Ishikawa (cell line): ENCODE measurements around the gene ST3GAL6.

Experiments used
- CEBPB ChIP-seq: IDR thresholded peaks from 2 replicates; pipeline ENCODE4 v1.6.1; 2012
- CREB1 ChIP-seq: IDR thresholded peaks from 2 replicates; pipeline ENCODE4 v1.6.1; 2012; ENCODE audit warnings: low read depth
- EGR1 ChIP-seq: IDR thresholded peaks from 2 replicates; pipeline ENCODE4 v1.6.1; 2012
- EP300 ChIP-seq: IDR thresholded peaks from 2 replicates; pipeline ENCODE4 v1.6.1; 2012; ENCODE audit warnings: borderline replicate concordance
- FOXM1 ChIP-seq: IDR thresholded peaks from 2 replicates; pipeline ENCODE4 v1.6.1; 2012; ENCODE audit warnings: low read depth, borderline replicate concordance
- MAX ChIP-seq: IDR thresholded peaks from 2 replicates; pipeline ENCODE4 v1.6.1; 2012
- NFIC ChIP-seq: IDR thresholded peaks from 2 replicates; pipeline ENCODE4 v1.6.1; 2012
- RAD21 ChIP-seq: IDR thresholded peaks from 2 replicates; pipeline ENCODE4 v1.6.1; 2012; ENCODE audit warnings: low read depth
- TAF1 ChIP-seq: IDR thresholded peaks from 2 replicates; pipeline ENCODE4 v1.6.1; 2012; ENCODE audit warnings: low read depth, mild to moderate bottlenecking
- TCF12 ChIP-seq: IDR thresholded peaks from 2 replicates; pipeline ENCODE4 v1.6.1; 2012; ENCODE audit warnings: low read depth
- TEAD4 ChIP-seq: IDR thresholded peaks from 2 replicates; pipeline ENCODE4 v1.6.1; 2012
- YY1 ChIP-seq: IDR thresholded peaks from 2 replicates; pipeline ENCODE4 v1.6.1; 2012; ENCODE audit warnings: low read depth
- ZBTB7A ChIP-seq: IDR thresholded peaks from 2 replicates; pipeline ENCODE4 v1.6.1; 2012; ENCODE audit warnings: low read depth
- TF ChIP-seq, protein P1 (sequence below): IDR thresholded peaks from 2 replicates; pipeline ENCODE4 v1.6.1; 2012
- TF ChIP-seq, protein P2 (sequence below): IDR thresholded peaks from 2 replicates; pipeline ENCODE4 v1.6.1; 2012; ENCODE audit warnings: low read depth, mild to moderate bottlenecking

The ST3GAL6 gene

DNA sequence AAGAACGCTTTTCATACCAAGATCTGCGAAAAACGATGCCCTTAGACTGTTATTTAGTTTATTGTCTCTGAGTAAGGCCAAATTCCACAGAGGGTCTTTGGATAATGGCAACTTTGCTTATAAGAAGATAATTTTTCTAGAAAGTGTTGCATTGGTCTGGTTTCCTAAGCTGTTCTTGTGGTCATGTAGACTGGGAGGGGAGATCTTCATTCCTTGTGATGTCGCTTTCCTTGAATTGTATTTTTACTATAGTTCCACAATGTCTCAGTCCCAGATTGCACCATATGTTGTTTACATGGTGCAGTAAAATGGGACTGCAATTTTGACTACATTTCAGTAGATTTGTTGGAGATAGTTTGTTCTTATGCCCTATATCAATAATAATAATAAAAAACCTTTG is 28.8 kb upstream of the ST3GAL6 start:
- TF ChIP-seq MAX (no peak), TCF12 (no peak), CEBPB (no peak), EP300 (no peak), YY1 (no peak), TAF1 (no peak), TEAD4 (no peak), FOXM1 (no peak), RAD21 (no peak), ZBTB7A (no peak), EGR1 (no peak), NFIC (no peak), CREB1 (no peak)
- TF ChIP-seq, protein P1, sequence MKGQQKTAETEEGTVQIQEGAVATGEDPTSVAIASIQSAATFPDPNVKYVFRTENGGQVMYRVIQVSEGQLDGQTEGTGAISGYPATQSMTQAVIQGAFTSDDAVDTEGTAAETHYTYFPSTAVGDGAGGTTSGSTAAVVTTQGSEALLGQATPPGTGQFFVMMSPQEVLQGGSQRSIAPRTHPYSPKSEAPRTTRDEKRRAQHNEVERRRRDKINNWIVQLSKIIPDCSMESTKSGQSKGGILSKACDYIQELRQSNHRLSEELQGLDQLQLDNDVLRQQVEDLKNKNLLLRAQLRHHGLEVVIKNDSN: no peak
- TF ChIP-seq, protein P2, sequence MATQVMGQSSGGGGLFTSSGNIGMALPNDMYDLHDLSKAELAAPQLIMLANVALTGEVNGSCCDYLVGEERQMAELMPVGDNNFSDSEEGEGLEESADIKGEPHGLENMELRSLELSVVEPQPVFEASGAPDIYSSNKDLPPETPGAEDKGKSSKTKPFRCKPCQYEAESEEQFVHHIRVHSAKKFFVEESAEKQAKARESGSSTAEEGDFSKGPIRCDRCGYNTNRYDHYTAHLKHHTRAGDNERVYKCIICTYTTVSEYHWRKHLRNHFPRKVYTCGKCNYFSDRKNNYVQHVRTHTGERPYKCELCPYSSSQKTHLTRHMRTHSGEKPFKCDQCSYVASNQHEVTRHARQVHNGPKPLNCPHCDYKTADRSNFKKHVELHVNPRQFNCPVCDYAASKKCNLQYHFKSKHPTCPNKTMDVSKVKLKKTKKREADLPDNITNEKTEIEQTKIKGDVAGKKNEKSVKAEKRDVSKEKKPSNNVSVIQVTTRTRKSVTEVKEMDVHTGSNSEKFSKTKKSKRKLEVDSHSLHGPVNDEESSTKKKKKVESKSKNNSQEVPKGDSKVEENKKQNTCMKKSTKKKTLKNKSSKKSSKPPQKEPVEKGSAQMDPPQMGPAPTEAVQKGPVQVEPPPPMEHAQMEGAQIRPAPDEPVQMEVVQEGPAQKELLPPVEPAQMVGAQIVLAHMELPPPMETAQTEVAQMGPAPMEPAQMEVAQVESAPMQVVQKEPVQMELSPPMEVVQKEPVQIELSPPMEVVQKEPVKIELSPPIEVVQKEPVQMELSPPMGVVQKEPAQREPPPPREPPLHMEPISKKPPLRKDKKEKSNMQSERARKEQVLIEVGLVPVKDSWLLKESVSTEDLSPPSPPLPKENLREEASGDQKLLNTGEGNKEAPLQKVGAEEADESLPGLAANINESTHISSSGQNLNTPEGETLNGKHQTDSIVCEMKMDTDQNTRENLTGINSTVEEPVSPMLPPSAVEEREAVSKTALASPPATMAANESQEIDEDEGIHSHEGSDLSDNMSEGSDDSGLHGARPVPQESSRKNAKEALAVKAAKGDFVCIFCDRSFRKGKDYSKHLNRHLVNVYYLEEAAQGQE: no peak

GRCh38 chr3:98734735-98735134 is 28.4 kb upstream of the ST3GAL6 start:
- TF ChIP-seq EGR1 (no peak), FOXM1 (no peak), NFIC (no peak), TAF1 (no peak), TCF12 (no peak)

DNA sequence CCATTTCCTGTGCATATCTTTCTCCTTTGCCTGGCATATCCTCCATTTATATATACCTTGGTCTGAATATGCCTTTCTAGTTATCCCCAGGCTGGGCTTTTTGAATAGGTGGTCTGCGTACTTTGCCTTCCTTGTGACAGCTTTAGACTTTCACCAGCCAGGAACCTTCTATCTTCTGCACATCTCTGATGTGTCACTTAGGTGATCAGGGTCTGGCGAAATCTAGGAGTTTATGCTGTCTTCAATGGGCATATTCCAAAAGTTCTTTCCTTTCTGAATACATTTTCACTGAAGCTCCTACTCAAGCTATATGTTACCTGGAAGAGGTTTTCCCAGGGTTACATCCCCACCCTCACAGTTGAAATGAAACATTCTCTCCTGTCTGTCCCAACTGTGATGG is 27.8 kb upstream of the ST3GAL6 start:
- TF ChIP-seq ZBTB7A: no peak
- no peak for TF ChIP-seq MAX
- TF ChIP-seq TEAD4: no peak
- TF ChIP-seq EP300: no peak
- TF ChIP-seq TAF1: no peak
- no peak for TF ChIP-seq TCF12
- TF ChIP-seq EGR1: no peak
- TF ChIP-seq CEBPB: no peak
- TF ChIP-seq NFIC: no peak
- no peak for TF ChIP-seq YY1
- TF ChIP-seq, protein P2: no peak
- no peak for TF ChIP-seq CREB1
- TF ChIP-seq, protein P1: no peak
- no peak for TF ChIP-seq RAD21

DNA sequence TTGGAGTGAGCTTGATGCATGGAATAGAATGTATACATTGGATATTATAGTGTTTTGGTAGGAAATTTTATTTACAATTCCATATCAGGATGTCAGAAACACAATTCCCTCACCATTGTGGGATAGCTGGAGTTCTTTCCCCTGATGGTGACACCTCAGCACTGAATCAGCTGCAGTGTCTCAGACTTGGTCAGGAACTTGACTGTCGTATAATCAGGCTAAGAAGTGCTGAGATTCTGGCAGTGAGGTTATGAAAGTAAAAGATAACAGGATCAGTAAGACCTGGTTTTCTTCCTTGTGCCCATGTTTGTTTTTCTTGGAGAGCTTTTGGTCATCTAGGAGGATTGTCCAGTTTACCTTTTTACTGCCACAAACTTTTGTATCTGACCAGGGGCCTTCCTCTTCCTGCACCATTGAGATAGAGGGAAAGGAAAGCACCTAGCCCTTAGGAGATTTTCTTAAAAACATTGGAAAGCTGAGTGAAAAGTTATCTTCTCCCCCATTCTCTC is 27.3 kb upstream of the ST3GAL6 start:
- TF ChIP-seq RAD21 (no peak), NFIC (no peak), EGR1 (no peak), FOXM1 (no peak)
- TF ChIP-seq, protein P2: no peak

DNA sequence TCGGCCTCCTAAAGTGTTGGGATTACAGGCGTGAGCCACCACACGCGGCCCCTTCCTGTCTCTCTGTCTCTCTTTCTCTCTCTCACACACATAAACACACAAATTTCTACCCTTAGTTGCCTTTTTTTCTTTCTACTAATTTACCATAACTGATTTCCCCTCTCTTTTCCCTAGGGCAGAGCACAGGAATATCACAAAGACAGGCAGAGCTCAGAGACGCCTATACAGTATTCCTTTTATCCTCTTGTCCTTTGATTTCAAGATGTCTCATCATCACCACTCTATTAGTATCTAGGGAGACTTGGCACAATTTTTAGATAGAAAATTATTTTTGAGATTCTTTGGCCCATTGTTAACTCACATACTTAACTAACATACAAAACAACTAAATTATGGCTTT is 25.8 kb upstream of the ST3GAL6 start:
- TF ChIP-seq TCF12: no peak
